ENCODE measurements around the gene PLIN5.
A peak's percentile ranks its signal among the peaks of the same experiment; 100 is the strongest.

Gene PLIN5

GRCh38 chr19:4477034-4477801 lies 57.8 kb downstream of the PLIN5 start:
- DNase-seq = no peak

- DNase-seq = peak; percentile 78
Observed at GRCh38 chr19:4474514-4475022, 60.5 kb downstream of the PLIN5 start.

DNA sequence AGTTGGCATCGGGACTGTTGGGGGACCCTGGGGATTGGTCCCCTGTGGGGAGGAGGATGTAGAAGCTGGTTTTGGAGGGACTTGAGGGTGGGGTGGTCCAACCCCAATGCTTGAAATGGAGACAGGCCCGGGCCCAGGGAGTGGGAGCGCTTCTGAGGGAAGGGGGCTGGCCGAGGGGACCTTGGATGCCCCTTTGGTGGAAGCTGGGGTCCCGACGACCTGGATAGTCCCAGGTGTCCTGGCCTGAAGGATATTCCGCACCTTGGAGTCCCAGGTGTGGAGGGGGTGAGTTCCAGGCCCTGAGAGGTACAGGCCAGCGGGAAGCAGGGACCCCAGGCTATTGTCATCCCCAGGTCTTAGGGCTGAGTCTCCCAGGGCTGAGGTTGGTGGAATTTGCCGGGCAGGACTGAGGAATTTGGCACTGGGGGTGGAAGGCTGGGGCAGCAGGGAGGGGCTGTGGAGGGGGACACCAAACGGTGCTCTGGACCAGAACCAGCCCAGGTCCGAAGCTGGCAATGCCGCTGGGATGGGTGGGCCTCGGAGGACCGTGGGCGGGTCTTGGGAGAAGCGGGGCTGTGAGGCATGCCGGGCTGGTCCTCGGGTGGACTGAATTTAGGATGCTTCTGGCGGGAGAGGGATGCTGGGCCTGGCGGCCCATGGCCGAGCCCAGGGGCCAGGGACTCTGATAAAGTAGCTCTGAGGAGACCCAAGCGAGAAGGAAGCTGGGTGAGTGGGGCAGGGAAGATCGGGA lies 61.1 kb downstream of the PLIN5 start:
- no peak for DNase-seq

GRCh38 chr19:4473011-4473762 lies 61.8 kb downstream of the PLIN5 start:
- DNase-seq = no peak

All from left hindlimb (tissue), 1 donor.